GM12872 (cell line): ENCODE data around the gene KRTAP5-6.

Experiments
- CTCF ChIP-seq: IDR thresholded peaks from 3 replicates; pipeline ENCODE4 v1.5.1; 2011; ENCODE audit warnings: low read depth, mild to moderate bottlenecking, low read length, moderate library complexity; ENCODE audit not compliant: insufficient read depth

KRTAP5-6 gene

GRCh38 chr11:1652026-1652425 is 45.0 kb upstream of the KRTAP5-6 start:
- no peak for TF ChIP-seq CTCF

GRCh38 chr11:1652442-1652770 is 44.6 kb upstream of the KRTAP5-6 start:
- no peak for TF ChIP-seq CTCF

GRCh38 chr11:1652771-1653540 is 44.0 kb upstream of the KRTAP5-6 start:
- peak; percentile 87 for TF ChIP-seq CTCF

- TF ChIP-seq CTCF: no peak
These were observed 43.2 kb upstream of the KRTAP5-6 start for GRCh38 chr11:1653541-1654387.

DNA sequence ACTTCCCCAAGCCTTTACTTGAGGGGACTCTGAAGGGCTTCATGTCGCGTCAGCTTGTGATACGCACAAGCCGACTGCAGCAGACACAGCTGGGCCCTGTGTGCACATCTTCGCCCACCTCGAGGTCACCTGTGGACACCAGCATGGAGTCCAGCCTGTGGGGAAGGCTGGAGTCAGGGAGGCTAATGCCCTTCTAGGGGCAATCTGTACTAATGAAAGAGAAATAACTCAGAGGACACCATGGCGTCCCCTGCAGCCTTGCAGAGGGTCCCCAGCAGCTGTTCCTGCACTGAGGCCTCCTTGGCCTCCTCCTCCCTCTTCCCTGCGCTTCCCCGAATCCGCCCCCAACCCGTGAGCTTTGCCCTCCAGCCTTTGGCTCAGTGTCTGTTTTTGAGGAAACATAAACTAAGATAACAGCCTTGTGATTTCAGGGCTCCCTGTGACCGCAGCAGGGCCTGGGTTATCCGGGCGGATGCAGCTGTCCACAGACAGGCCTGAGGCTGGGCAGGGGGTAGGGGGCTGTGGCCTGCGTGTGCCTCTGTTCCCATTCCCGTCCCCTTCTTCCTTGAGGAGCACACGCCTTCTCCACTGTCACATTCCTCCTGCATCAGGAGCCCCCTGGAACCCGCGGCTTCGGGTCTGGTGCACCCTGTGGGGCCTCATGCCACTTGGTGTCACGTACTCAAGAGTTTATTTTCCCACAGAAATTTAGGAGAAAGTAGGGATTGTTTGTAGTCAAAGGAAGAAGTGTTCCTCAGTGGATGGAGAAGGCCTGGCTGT is 42.4 kb upstream of the KRTAP5-6 start:
- TF ChIP-seq CTCF: no peak

DNA sequence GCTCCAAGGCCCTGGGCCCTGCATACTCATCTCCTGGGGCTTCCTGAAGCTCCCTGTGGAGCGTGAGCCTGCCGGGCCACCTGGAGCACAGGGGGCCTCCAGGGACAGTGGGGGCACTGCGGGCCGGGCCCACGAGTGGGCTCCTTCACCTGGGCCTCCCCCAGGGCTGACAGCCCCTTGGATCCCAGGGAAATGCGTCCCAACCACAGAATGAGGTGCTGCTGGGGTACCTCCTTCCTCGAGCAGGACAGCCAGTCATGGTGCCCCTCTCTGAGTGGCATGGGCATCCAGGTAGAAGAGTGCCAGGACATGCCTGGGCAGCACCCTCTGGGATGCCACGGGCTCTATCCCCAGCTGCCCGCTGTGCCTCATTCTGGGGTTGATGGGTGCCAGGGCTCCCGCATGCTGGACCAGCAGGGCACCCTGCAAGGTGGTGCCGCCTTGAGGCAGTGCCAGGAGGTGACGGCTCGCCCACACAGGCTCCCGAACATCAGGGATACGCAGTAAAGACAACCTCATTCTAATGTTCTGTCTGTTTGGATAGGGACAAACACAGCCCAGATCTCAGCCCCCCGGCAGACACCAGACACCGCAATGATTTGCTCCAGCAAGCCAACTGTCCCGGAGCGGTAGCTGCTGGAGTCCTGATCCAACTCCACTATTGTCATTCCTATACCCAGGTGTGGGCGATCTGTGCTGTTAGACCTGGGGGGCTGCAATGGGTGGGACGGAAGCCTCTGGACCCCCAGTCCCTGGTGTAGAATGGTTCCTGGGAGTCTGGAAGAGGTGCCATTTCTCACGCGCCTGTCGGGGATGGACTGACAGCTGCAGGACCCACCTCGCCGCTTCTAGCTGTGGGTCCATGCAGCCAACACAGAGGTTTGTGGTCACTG is 41.6 kb upstream of the KRTAP5-6 start:
- no peak for TF ChIP-seq CTCF
